Heart left ventricle (tissue), 13 donors: ENCODE measurements around the gene AMZ2.

Experiments
- POLR2A ChIP-seq, 2 donors: fragments of 450-650 bp; IDR thresholded peaks; one replicate each; pipeline ENCODE4 v1.6.1; 2017; ENCODE audit warnings: antibody characterized with exemption in 2 of 2, mild to moderate bottlenecking in 2 of 2, moderate library complexity in 2 of 2
- TF ChIP-seq, protein P1 (sequence below), 12 donors: fragments of 200-600 bp; sonication (generic) in 4 of 12; IDR thresholded peaks; one replicate each; pipeline versions ENCODE4 v1.5.0 to v1.8.0; 2018 to 2022; ENCODE audit warnings: antibody characterized with exemption in 12 of 12, mild to moderate bottlenecking in 5 of 12
- donor health status: ischemic (EF 13 %, LVEDD 7.1; RV severe dilation, severe dysfunction).
- donor health status: DM: no; HTN: yes; CAD: no.
- donor health status: DM: no; HTN: no; CAD: no.
- donor health status: ischemic (EF 25% LVEDD 6.9; RV normal size, moderate dysfunction).
- donor health status: ischemic (EF 25% LVEDD 5.7; RV mildly dilated, moderate dysfunction).
- donor health status: ischemic (EF 35%, LVEDD 5.7; RV mildly dilated, moderate dysfunction).
- donor health status: nonischemic (EF 11% LVEDD 7.7; RV severe dilation, severe dysfunction).
- donor health status: DM: yes; HTN: yes; CAD: no.
- donor health status: PGD.
- donor health status: ischemic (EF 29% LVEDD 5.4; RV normal size, mild dysfunction).
- donor health status: nonischemic (EF 23%, LVEDD 6.1; RV moderate dilation, normal function).

DNA sequence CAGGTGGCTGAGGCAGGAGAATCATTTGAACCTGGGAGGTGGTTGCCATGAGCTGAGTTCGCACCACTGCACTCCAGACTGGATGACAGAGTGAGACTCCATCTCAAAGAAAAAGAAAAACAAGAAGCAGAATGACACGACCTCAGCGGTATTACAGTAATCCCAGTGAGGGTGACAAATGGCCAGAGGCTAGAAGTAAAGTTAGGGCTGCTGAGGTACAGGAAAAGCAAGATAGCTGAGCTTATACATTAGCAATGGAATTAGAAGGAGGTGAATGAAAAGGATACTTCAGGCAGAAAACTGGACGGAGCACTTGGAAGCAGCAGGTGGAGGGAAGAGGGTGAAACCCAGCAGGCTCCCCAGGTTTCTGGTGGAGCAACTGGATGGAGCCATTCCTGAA, 26.1 kb upstream of the AMZ2 start:
- TF ChIP-seq, protein P1, sequence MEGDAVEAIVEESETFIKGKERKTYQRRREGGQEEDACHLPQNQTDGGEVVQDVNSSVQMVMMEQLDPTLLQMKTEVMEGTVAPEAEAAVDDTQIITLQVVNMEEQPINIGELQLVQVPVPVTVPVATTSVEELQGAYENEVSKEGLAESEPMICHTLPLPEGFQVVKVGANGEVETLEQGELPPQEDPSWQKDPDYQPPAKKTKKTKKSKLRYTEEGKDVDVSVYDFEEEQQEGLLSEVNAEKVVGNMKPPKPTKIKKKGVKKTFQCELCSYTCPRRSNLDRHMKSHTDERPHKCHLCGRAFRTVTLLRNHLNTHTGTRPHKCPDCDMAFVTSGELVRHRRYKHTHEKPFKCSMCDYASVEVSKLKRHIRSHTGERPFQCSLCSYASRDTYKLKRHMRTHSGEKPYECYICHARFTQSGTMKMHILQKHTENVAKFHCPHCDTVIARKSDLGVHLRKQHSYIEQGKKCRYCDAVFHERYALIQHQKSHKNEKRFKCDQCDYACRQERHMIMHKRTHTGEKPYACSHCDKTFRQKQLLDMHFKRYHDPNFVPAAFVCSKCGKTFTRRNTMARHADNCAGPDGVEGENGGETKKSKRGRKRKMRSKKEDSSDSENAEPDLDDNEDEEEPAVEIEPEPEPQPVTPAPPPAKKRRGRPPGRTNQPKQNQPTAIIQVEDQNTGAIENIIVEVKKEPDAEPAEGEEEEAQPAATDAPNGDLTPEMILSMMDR (IDR thresholded peaks at IDR 0.05): no peak
- TF ChIP-seq POLR2A (IDR thresholded peaks at IDR 0.05): no peak
